Stomach (tissue), 9 donors: ENCODE data around the gene ADCY5. TPM values are rescaled to one million over a fixed set of nuclear protein-coding genes. Genes with fewer than 3 reads are reported as not detected.
A peak's percentile ranks its signal among the peaks of the same experiment; 100 is the strongest.

Experiments
- DNase-seq, 2 donors: peaks; one replicate each; pipeline versions ENCODE4 v3.0.0 to v3.0.0-alpha.2; 2013 to 2019
- H3K27ac ChIP-seq, 5 donors: fragments of 200-600 bp in 4 of 5; sonication (generic) in 4 of 5; one replicate each; pipeline ENCODE4 v1.5.1; 2013 to 2019; ENCODE audit warnings: mild to moderate bottlenecking in 1 of 5, moderate library complexity in 1 of 5
- H3K27me3 ChIP-seq, 3 donors: fragments of 200-600 bp; sonication (generic); one replicate each; pipeline ENCODE4 v1.5.1; 2017 to 2019; ENCODE audit warnings: mixed run types in 1 of 3
- H3K36me3 ChIP-seq, 4 donors: fragments of 200-600 bp; sonication (generic); 1 replicate in 3 of 4; 2 replicates in 1 of 4; pipeline ENCODE4 v1.5.1; 2016 to 2019
- H3K4me1 ChIP-seq, 4 donors: fragments of 200-600 bp; sonication (generic); one replicate each; pipeline ENCODE4 v1.5.1; 2016 to 2019
- H3K4me3 ChIP-seq, 4 donors: fragments of 200-600 bp; sonication (generic) in 3 of 4; one replicate each; pipeline ENCODE4 v1.5.1; 2016 to 2019; ENCODE audit warnings: mild to moderate bottlenecking in 1 of 4
- H3K9me3 ChIP-seq, 4 donors: fragments of 200-600 bp; sonication (generic); one replicate each; pipeline ENCODE4 v1.5.1; 2016 to 2019
- EP300 ChIP-seq: sonication (generic); formaldehyde crosslinking; IDR thresholded peaks from one replicate; pipeline ENCODE4 v1.6.1; 2017; ENCODE audit warnings: antibody characterized with exemption
- POLR2A ChIP-seq, 4 donors: fragments of 450-650 bp; IDR thresholded peaks; one replicate each; pipeline ENCODE4 v1.6.1; 2016; ENCODE audit warnings: antibody characterized with exemption in 4 of 4, control low read depth in 2 of 4, mild to moderate bottlenecking in 1 of 4, moderate library complexity in 1 of 4
- POLR2AphosphoS5 ChIP-seq, 3 donors: sonication (generic); formaldehyde crosslinking; IDR thresholded peaks; one replicate each; pipeline ENCODE4 v1.6.1; 2016; ENCODE audit warnings: antibody characterized with exemption in 3 of 3
- WGBS, 5 donors: extraction: QIAGEN DNeasy Blood & Tissue Kit in 3 of 5; methylation state at CpG; one replicate each; pipeline versions ENCODE4 v1.1.5 to v1.1.7; 2013 to 2018; 5-methylcytosine and 5-hydroxymethylcytosine counted together
- intact Hi-C: fragments of 100-400 bp; cut with DNase I; formaldehyde crosslinking; loops from one replicate; pipeline ENCODE4 v1.15.1; 2023; ENCODE audit warnings: low total_unique reads
- polyA plus RNA-seq, 3 donors: library from polyadenylated mRNA; stranded (reverse); fragments of 200-250 nt; gene quantifications; one replicate each; pipeline ENCODE4 v1.2.3, GENCODE V29; 2013
- total RNA-seq, 5 donors: library from RNA; depleted of rRNA; stranded (reverse); fragments of >200 nt; gene quantifications; one replicate each; pipeline versions ENCODE4 v1.1.0 to v1.2.3, GENCODE V29; 2014 to 2016
- TF ChIP-seq, protein P1 (sequence below), 7 experiments: fragments of 450-650 bp in 4 of 7; fragments of 200-600 bp in 3 of 7; sonication (generic) in 3 of 7; IDR thresholded peaks; one replicate each; pipeline ENCODE4 v1.5.1; 2016 to 2019; ENCODE audit warnings: antibody characterized with exemption in 7 of 7, control low read depth in 2 of 7, mild to moderate bottlenecking in 1 of 7
- donor health status: healthy with polysubstance abuse.
- donor health status: Bipolar disorder and iron deficiency.
- donor health status: healthy.

The ADCY5 gene
- total and polyA plus RNA-seq, 8 donors: 1.8 to 79.9 (median 16.3) TPM

DNA sequence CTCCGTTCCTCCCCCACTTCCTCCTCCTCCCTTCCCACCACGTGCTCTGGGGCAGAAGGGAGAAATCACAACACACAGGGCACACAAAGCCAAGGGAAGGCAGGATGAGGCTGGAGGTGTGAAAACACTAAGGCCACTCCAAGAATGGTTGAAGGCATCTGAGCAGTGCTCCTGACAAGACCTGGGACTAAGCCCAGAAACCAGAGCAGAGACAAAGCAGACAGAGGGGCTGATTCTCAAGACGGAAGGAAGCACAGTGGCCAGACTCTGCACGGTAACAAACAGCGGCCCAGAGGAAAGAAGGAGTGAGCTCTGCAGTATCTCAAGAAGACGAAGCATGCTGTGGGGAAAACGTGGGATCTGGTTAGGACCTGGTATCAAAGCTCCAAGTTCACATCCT is 78.1 kb downstream of the ADCY5 start:
- Histone ChIP-seq H3K36me3 (no peaks in the 10 kb centered on the region), H3K27me3 (peaks cover 0 to 7% (median 2%) of the 10 kb centered on the region in 3 donors), H3K4me1 (peaks cover 0 to 67% (median 29%) of the 10 kb centered on the region in 4 donors), H3K4me3 (no peak overlapping the region), H3K27ac (peak overlapping the region in 3 of 5 donors; percentile 42 to 89 (median 69)), H3K9me3 (peaks cover 0 to 9% (median 3%) of the 10 kb centered on the region in 4 donors)
- intact Hi-C loops: no loop called here
- DNase-seq: peak in 1 of 2 donors; percentile 56
- TF ChIP-seq, protein P1, sequence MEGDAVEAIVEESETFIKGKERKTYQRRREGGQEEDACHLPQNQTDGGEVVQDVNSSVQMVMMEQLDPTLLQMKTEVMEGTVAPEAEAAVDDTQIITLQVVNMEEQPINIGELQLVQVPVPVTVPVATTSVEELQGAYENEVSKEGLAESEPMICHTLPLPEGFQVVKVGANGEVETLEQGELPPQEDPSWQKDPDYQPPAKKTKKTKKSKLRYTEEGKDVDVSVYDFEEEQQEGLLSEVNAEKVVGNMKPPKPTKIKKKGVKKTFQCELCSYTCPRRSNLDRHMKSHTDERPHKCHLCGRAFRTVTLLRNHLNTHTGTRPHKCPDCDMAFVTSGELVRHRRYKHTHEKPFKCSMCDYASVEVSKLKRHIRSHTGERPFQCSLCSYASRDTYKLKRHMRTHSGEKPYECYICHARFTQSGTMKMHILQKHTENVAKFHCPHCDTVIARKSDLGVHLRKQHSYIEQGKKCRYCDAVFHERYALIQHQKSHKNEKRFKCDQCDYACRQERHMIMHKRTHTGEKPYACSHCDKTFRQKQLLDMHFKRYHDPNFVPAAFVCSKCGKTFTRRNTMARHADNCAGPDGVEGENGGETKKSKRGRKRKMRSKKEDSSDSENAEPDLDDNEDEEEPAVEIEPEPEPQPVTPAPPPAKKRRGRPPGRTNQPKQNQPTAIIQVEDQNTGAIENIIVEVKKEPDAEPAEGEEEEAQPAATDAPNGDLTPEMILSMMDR (IDR thresholded peaks at IDR 0.05): no peak
- TF ChIP-seq POLR2AphosphoS5 (IDR thresholded peaks at IDR 0.05) (peak; percentile 23 to 39 (median 27)), EP300 (no peak)
- WGBS, 5 donors: 47 to 63% (median 58%) methylated on average over 7 of the region's 7 CpGs

DNA sequence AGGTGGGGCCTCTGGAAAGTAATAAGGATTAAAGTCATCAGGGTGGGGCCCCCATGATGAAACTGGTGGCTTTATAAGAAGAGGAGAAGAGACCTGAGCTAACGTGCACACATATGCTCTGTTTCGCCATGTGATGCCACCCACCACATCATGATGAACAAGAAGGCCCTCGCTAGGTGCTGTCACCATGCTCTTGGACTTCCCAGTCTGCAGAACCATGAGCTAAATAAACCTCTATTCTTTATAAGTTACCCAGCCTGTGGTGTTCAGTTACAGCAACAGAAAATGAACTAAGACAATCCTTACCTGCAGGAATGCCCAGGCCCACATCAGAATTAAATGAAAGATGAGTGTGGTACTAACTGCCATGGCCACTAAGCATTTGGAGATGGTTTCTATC is 79.8 kb downstream of the ADCY5 start:
- Histone ChIP-seq H3K27me3 (peaks cover 0 to 2% (median 0%) of the 10 kb centered on the region in 3 donors), H3K9me3 (peaks cover 0 to 9% (median 3%) of the 10 kb centered on the region in 4 donors), H3K4me1 (peaks cover 0 to 59% (median 25%) of the 10 kb centered on the region in 4 donors), H3K36me3 (no peaks in the 10 kb centered on the region), H3K27ac (peak overlapping the region in 1 of 5 donors; percentile 13), H3K4me3 (no peak overlapping the region)
- 94 to 98% (median 96%) methylated on average over 3 of the region's 3 CpGs for WGBS, 5 donors
- intact Hi-C loops: no loop called here
- DNase-seq: no peak
- TF ChIP-seq POLR2AphosphoS5 (IDR thresholded peaks at IDR 0.05): no peak
- TF ChIP-seq, protein P1 (IDR thresholded peaks at IDR 0.05): no peak
- TF ChIP-seq EP300: no peak
- TF ChIP-seq POLR2A (IDR thresholded peaks at IDR 0.05): no peak

DNA sequence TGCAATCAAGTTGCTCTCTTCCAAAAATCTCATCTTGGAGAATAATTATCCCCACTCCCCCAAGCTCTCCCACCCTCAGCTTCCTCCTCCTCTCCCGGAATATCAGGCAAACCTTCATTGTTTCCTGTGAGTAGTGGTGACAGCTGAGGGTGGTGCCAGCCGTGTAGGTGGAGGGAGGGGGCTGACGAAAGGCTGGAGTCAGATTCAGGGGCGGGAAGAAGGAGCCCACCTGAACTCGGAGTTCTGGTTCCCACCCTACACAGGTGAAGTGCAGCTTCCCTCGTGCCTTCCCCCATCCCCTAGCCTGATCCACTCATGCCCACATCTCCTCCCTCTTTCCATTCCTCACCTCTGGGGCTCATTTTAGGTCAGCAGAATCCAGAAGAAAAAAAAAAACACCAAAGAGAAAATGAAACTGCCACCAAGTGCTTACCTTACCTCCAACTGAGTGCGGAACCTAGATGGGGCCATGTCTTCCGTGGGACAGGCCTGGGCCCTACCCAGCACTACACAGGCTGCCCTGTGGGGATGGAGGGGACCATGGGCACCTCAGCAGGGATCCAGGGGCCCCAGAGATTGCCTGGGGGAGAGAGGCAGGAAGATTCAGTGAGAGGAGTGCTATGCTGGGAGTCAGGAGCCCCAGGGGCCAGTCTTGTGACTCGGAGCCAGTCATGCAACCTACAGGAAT is 81.3 kb downstream of the ADCY5 start:
- intact Hi-C loops: no loop called here
- H3K27me3 ChIP-seq: peaks cover 0 to 2% (median 0%) of the 10 kb centered on the region in 3 donors
- 56 to 70% (median 64%) methylated on average over 9 of the region's 9 CpGs for WGBS, 5 donors
- no peak overlapping the region for H3K4me3 ChIP-seq
- DNase-seq: no peak
- H3K9me3 ChIP-seq: peaks cover 0 to 9% (median 3%) of the 10 kb centered on the region in 4 donors
- H3K27ac ChIP-seq: peak overlapping the region in 3 of 5 donors; percentile 14 to 64 (median 33)
- H3K36me3 ChIP-seq: no peaks in the 10 kb centered on the region
- peaks cover 0 to 45% (median 17%) of the 10 kb centered on the region in 4 donors for H3K4me1 ChIP-seq
- TF ChIP-seq EP300 (no peak), POLR2A (IDR thresholded peaks at IDR 0.05) (no peak), POLR2AphosphoS5 (IDR thresholded peaks at IDR 0.05) (no peak)
- TF ChIP-seq, protein P1 (IDR thresholded peaks at IDR 0.05): no peak

DNA sequence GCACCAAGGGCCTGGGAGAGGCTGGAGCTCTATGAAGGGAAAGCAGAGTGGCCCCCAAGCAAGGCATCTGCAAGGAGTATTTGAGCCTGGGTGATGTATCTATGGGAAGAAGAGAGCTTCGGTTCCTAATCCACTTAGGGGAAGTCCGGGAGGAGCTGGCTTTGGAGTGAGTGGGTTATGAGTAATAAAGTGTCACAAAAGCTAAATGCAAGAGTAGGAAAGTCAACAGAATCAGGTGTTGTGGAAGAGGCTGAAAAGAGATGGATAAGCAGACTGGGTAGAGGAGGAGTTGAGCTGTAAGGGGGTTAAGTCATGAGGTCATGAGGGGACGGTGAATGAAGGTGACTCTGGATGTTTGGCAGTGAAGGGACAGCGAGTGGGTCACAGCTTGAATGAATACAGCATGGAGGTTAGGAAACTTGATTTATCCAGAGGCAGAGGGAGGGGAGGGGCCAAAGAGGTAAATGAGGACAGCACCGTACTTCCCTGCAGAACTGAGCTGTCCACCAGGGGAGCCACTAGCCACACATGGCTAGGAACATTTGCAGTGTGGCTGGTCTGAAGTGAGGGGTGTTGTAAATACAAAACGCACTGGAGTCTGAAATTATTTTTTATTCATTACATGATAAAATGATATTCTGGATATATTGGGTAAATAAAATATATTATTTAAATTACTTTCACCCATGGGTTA is 83.3 kb downstream of the ADCY5 start:
- Histone ChIP-seq H3K36me3 (no peaks in the 10 kb centered on the region), H3K27me3 (no peaks in the 10 kb centered on the region), H3K4me3 (no peak overlapping the region), H3K27ac (peak overlapping the region in 2 of 5 donors; percentile 33 to 44), H3K4me1 (peaks cover 0 to 27% (median 11%) of the 10 kb centered on the region in 4 donors), H3K9me3 (peaks cover 0 to 9% (median 3%) of the 10 kb centered on the region in 4 donors)
- no peak for DNase-seq
- 53 to 60% (median 57%) methylated on average over 6 of the region's 6 CpGs for WGBS, 5 donors
- intact Hi-C loops: no loop called here
- TF ChIP-seq, protein P1 (IDR thresholded peaks at IDR 0.05): peak in 2 of 7 experiments; percentile 6 to 29
- TF ChIP-seq EP300 (no peak), POLR2AphosphoS5 (IDR thresholded peaks at IDR 0.05) (no peak)
